Measurements from ENCODE around the gene PCMT1.

- TF ChIP-seq CTCF (IDR thresholded peaks at IDR 0.05) (no peak), POLR2A (IDR thresholded peaks at IDR 0.05) (no peak)
These were observed 6.7 kb downstream of the PCMT1 start for GRCh38 chr6:149756261-149756636.
